GM06990 (cell line): Measurements from ENCODE around the gene AANAT.
A peak's percentile ranks its signal among the peaks of the same experiment; 100 is the strongest.
"Not testable (repeated sequence)": the region's sequence is repeated elsewhere in the genome, so short reads cannot be mapped to it uniquely, and the experiment has no call there.

Source experiments
- DNase-seq: peaks from one replicate; pipeline ENCODE4 v3.0.0-alpha.2; 2011; ENCODE audit not compliant: insufficient read length; ENCODE audit errors: extremely low read depth
- H3K27me3 ChIP-seq: replicated peaks from 2 replicates; pipeline ENCODE4 v1.6.0; 2011; ENCODE audit warnings: low read length; ENCODE audit not compliant: control insufficient read depth, insufficient read depth
- H3K36me3 ChIP-seq: 2 replicates; pipeline ENCODE4 v1.5.1; 2011; ENCODE audit warnings: low read length; ENCODE audit not compliant: control insufficient read depth, insufficient read depth
- H3K4me3 ChIP-seq: replicated peaks from 2 replicates; pipeline ENCODE4 v1.5.1; 2011; ENCODE audit warnings: low read depth, mild to moderate bottlenecking, control low read depth, low read length
- CTCF ChIP-seq: IDR thresholded peaks from 2 replicates; pipeline ENCODE4 v1.5.1; 2011; ENCODE audit warnings: low read length, control low read depth, mild to moderate bottlenecking, inconsistent platforms; ENCODE audit not compliant: insufficient read depth, poor library complexity, severe bottlenecking

The AANAT gene

GRCh38 chr17:76504117-76504516 lies 36.7 kb downstream of the AANAT start:
- no peaks in the 10 kb centered on the region for H3K36me3 ChIP-seq
- TF ChIP-seq CTCF, result no peak
- no peaks in the 10 kb centered on the region for H3K27me3 ChIP-seq
- no peak for DNase-seq
- no peak overlapping the region for H3K4me3 ChIP-seq

- DNase-seq, result peak; percentile 81
- H3K27me3 ChIP-seq, result no peaks in the 10 kb centered on the region
- H3K4me3 ChIP-seq, result no peak overlapping the region
- no peaks in the 10 kb centered on the region for H3K36me3 ChIP-seq
- TF ChIP-seq CTCF, result peak; percentile 88
Measured at GRCh38 chr17:76506408-76507345, 39.3 kb downstream of the AANAT start.

- H3K36me3 ChIP-seq, H3K27me3 ChIP-seq, DNase-seq, H3K4me3 ChIP-seq: not testable (repeated sequence)
Measured at GRCh38 chr17:76508472-76509063, 41.2 kb downstream of the AANAT start.

- no peak overlapping the region for H3K4me3 ChIP-seq
- no peaks in the 10 kb centered on the region for H3K36me3 ChIP-seq
- no peak for DNase-seq
- TF ChIP-seq CTCF, result no peak
- H3K27me3 ChIP-seq, result no peaks in the 10 kb centered on the region
Measured at GRCh38 chr17:76510831-76511244, 43.4 kb downstream of the AANAT start.

- DNase-seq, result no peak
- Histone ChIP-seq H3K27me3 (no peaks in the 10 kb centered on the region), H3K4me3 (no peak overlapping the region)
Measured at GRCh38 chr17:76511668-76512365, 44.4 kb downstream of the AANAT start.

More at GRCh38 chr17:76511668-76512365, 44.4 kb downstream of the AANAT start:
- no peak for TF ChIP-seq CTCF
- no peaks in the 10 kb centered on the region for H3K36me3 ChIP-seq
